ENCODE data around the gene LCMT1.
"Not testable (repeated sequence)": the region's sequence is repeated elsewhere in the genome, so short reads cannot be mapped to it uniquely, and the experiment has no call there.

The LCMT1 gene

GRCh38 chr16:25177831-25178688 lies 66.5 kb downstream of the LCMT1 start:
- DNase-seq, result no peak

GRCh38 chr16:25181236-25181635 lies 69.7 kb downstream of the LCMT1 start:
- Mint-ChIP-seq H3K4me1 (ENCODE audit: low read depth) (peaks cover 11% of the 10 kb centered on the region), H3K36me3 (ENCODE audit: low read depth) (peaks cover 27% of the 10 kb centered on the region)
- not testable (repeated sequence) for H3K4me3 Mint-ChIP-seq

More at GRCh38 chr16:25177831-25178688, 66.5 kb downstream of the LCMT1 start:
- H3K36me3 Mint-ChIP-seq (ENCODE audit: low read depth), result peaks cover 49% of the 10 kb centered on the region
- H3K27ac Mint-ChIP-seq, result peak overlapping the region; percentile 13
- peaks cover 11% of the 10 kb centered on the region for H3K4me1 Mint-ChIP-seq (ENCODE audit: low read depth)
- no peaks in the 10 kb centered on the region for H3K27me3 Mint-ChIP-seq
- no peaks in the 10 kb centered on the region for H3K9me3 Mint-ChIP-seq
- no peak overlapping the region for H3K4me3 Mint-ChIP-seq

GRCh38 chr16:25184771-25185170 lies 73.2 kb downstream of the LCMT1 start:
- peaks cover 4% of the 10 kb centered on the region for H3K36me3 Mint-ChIP-seq (ENCODE audit: low read depth)
- H3K9me3 Mint-ChIP-seq, result no peaks in the 10 kb centered on the region
- H3K4me1 Mint-ChIP-seq (ENCODE audit: low read depth), result peaks cover 11% of the 10 kb centered on the region
- H3K27me3 Mint-ChIP-seq, result no peaks in the 10 kb centered on the region
- no peak overlapping the region for H3K4me3 Mint-ChIP-seq
- H3K27ac Mint-ChIP-seq, result no peak overlapping the region
- no peak for DNase-seq

More at GRCh38 chr16:25181236-25181635, 69.7 kb downstream of the LCMT1 start:
- not testable (repeated sequence) for H3K27me3 Mint-ChIP-seq, DNase-seq, H3K9me3 Mint-ChIP-seq
- peak overlapping the region; percentile 35 for H3K27ac Mint-ChIP-seq

- no peaks in the 10 kb centered on the region for H3K4me1 Mint-ChIP-seq (ENCODE audit: low read depth)
- no peak for DNase-seq
- H3K27me3 Mint-ChIP-seq, result no peaks in the 10 kb centered on the region
- H3K27ac Mint-ChIP-seq, result no peak overlapping the region
- H3K4me3 Mint-ChIP-seq, result no peak overlapping the region
- no peaks in the 10 kb centered on the region for H3K36me3 Mint-ChIP-seq (ENCODE audit: low read depth)
- no peaks in the 10 kb centered on the region for H3K9me3 Mint-ChIP-seq
These were observed 75.9 kb downstream of the LCMT1 start for GRCh38 chr16:25187491-25187795.

GRCh38 chr16:25189305-25189704 lies 77.8 kb downstream of the LCMT1 start:
- no peak overlapping the region for H3K27ac Mint-ChIP-seq
- H3K4me3 Mint-ChIP-seq, result no peak overlapping the region
- no peaks in the 10 kb centered on the region for H3K27me3 Mint-ChIP-seq
- no peak for DNase-seq
- no peaks in the 10 kb centered on the region for H3K4me1 Mint-ChIP-seq (ENCODE audit: low read depth)
- no peaks in the 10 kb centered on the region for H3K9me3 Mint-ChIP-seq
- H3K36me3 Mint-ChIP-seq (ENCODE audit: low read depth), result no peaks in the 10 kb centered on the region

GRCh38 chr16:25192096-25192495 lies 80.6 kb downstream of the LCMT1 start:
- DNase-seq, result no peak
- no peaks in the 10 kb centered on the region for H3K27me3 Mint-ChIP-seq
- H3K4me3 Mint-ChIP-seq, result no peak overlapping the region
- H3K27ac Mint-ChIP-seq, result no peak overlapping the region
- no peaks in the 10 kb centered on the region for H3K9me3 Mint-ChIP-seq
- no peaks in the 10 kb centered on the region for H3K36me3 Mint-ChIP-seq (ENCODE audit: low read depth)
- H3K4me1 Mint-ChIP-seq (ENCODE audit: low read depth), result no peaks in the 10 kb centered on the region

GRCh38 chr16:25194273-25194878 lies 82.8 kb downstream of the LCMT1 start:
- no peaks in the 10 kb centered on the region for H3K27me3 Mint-ChIP-seq
- no peak overlapping the region for H3K4me3 Mint-ChIP-seq
- H3K9me3 Mint-ChIP-seq, result no peaks in the 10 kb centered on the region
- no peaks in the 10 kb centered on the region for H3K4me1 Mint-ChIP-seq (ENCODE audit: low read depth)
- H3K36me3 Mint-ChIP-seq (ENCODE audit: low read depth), result no peaks in the 10 kb centered on the region
- DNase-seq, result no peak
- no peak overlapping the region for H3K27ac Mint-ChIP-seq

GRCh38 chr16:25198021-25198420 lies 86.5 kb downstream of the LCMT1 start:
- Mint-ChIP-seq H3K36me3 (ENCODE audit: low read depth) (no peaks in the 10 kb centered on the region), H3K27ac (no peak overlapping the region), H3K27me3 (no peaks in the 10 kb centered on the region), H3K9me3 (no peaks in the 10 kb centered on the region), H3K4me1 (ENCODE audit: low read depth) (no peaks in the 10 kb centered on the region), H3K4me3 (no peak overlapping the region)
- DNase-seq, result no peak

GRCh38 chr16:25199457-25199856 lies 87.9 kb downstream of the LCMT1 start:
- DNase-seq, result no peak
- Mint-ChIP-seq H3K4me3 (no peak overlapping the region), H3K27ac (no peak overlapping the region), H3K4me1 (ENCODE audit: low read depth) (no peaks in the 10 kb centered on the region), H3K27me3 (no peaks in the 10 kb centered on the region), H3K9me3 (no peaks in the 10 kb centered on the region), H3K36me3 (ENCODE audit: low read depth) (no peaks in the 10 kb centered on the region)

GRCh38 chr16:25210758-25211157 lies 99.2 kb downstream of the LCMT1 start:
- H3K27ac Mint-ChIP-seq, result no peak overlapping the region
- H3K4me1 Mint-ChIP-seq (ENCODE audit: low read depth), result peaks cover 4% of the 10 kb centered on the region
- no peak for DNase-seq
- no peaks in the 10 kb centered on the region for H3K36me3 Mint-ChIP-seq (ENCODE audit: low read depth)
- H3K4me3 Mint-ChIP-seq, result no peak overlapping the region
- H3K9me3 Mint-ChIP-seq, result no peaks in the 10 kb centered on the region
- no peaks in the 10 kb centered on the region for H3K27me3 Mint-ChIP-seq

GRCh38 chr16:25212636-25213035 lies 101.1 kb downstream of the LCMT1 start:
- Mint-ChIP-seq H3K27ac (no peak overlapping the region), H3K4me3 (no peak overlapping the region), H3K9me3 (no peaks in the 10 kb centered on the region), H3K4me1 (ENCODE audit: low read depth) (peaks cover 4% of the 10 kb centered on the region), H3K36me3 (ENCODE audit: low read depth) (no peaks in the 10 kb centered on the region), H3K27me3 (no peaks in the 10 kb centered on the region)
- DNase-seq, result no peak

GRCh38 chr16:25213709-25214397 lies 102.3 kb downstream of the LCMT1 start:
- Mint-ChIP-seq H3K9me3 (no peaks in the 10 kb centered on the region), H3K36me3 (ENCODE audit: low read depth) (no peaks in the 10 kb centered on the region), H3K4me3 (no peak overlapping the region), H3K27ac (no peak overlapping the region), H3K4me1 (ENCODE audit: low read depth) (peaks cover 4% of the 10 kb centered on the region), H3K27me3 (no peaks in the 10 kb centered on the region)
- DNase-seq, result no peak

- no peak overlapping the region for H3K4me3 Mint-ChIP-seq
- H3K27ac Mint-ChIP-seq, result no peak overlapping the region
- no peaks in the 10 kb centered on the region for H3K27me3 Mint-ChIP-seq
- no peaks in the 10 kb centered on the region for H3K4me1 Mint-ChIP-seq (ENCODE audit: low read depth)
- no peak for DNase-seq
- H3K9me3 Mint-ChIP-seq, result no peaks in the 10 kb centered on the region
- H3K36me3 Mint-ChIP-seq (ENCODE audit: low read depth), result no peaks in the 10 kb centered on the region
These were observed 105.6 kb downstream of the LCMT1 start for GRCh38 chr16:25217112-25217511.

GRCh38 chr16:25217921-25218320 lies 106.4 kb downstream of the LCMT1 start:
- no peak for DNase-seq
- H3K27me3 Mint-ChIP-seq, result no peaks in the 10 kb centered on the region
- H3K4me1 Mint-ChIP-seq (ENCODE audit: low read depth), result no peaks in the 10 kb centered on the region
- no peak overlapping the region for H3K4me3 Mint-ChIP-seq
- no peaks in the 10 kb centered on the region for H3K9me3 Mint-ChIP-seq
- H3K36me3 Mint-ChIP-seq (ENCODE audit: low read depth), result no peaks in the 10 kb centered on the region
- no peak overlapping the region for H3K27ac Mint-ChIP-seq
